Mesendoderm (in vitro differentiated cells): ENCODE measurements around the gene RNF220.

Experiments
- DNase-seq: peaks from one replicate; pipeline ENCODE4 v3.0.0; 2013
- H2AK5ac ChIP-seq: 2 replicates; pipeline ENCODE4 v1.6.1; 2013; ENCODE audit warnings: low read length, inconsistent platforms
- H2BK120ac ChIP-seq: 2 replicates; pipeline ENCODE4 v1.6.1; 2013; ENCODE audit warnings: low read depth, mild to moderate bottlenecking, low read length, moderate library complexity, mixed read lengths
- H2BK15ac ChIP-seq: replicated peaks from 2 replicates; pipeline ENCODE4 v1.6.1; 2013; ENCODE audit warnings: low read depth, mild to moderate bottlenecking, moderate library complexity
- H2BK5ac ChIP-seq: 2 replicates; pipeline ENCODE4 v1.6.1; 2013; ENCODE audit warnings: low read length, inconsistent platforms
- H3K18ac ChIP-seq: 2 replicates; pipeline ENCODE4 v1.6.1; 2013; ENCODE audit warnings: mild to moderate bottlenecking, low read length, mixed read lengths
- H3K23ac ChIP-seq: one replicate; pipeline ENCODE4 v1.6.1; 2013; ENCODE audit warnings: low read length
- H3K27ac ChIP-seq: 2 replicates; pipeline ENCODE4 v1.5.1; 2013; ENCODE audit warnings: low read depth, mild to moderate bottlenecking, inconsistent platforms, low read length, moderate library complexity
- H3K27me3 ChIP-seq: 2 replicates; pipeline ENCODE4 v1.6.1; 2013; ENCODE audit warnings: low read length, control low read depth, mild to moderate bottlenecking, inconsistent platforms; ENCODE audit not compliant: insufficient read depth, poor library complexity
- H3K36me3 ChIP-seq: 2 replicates; pipeline ENCODE4 v1.6.1; 2013; ENCODE audit warnings: low read length, inconsistent platforms; ENCODE audit not compliant: control insufficient read depth, insufficient read depth
- H3K4ac ChIP-seq: one replicate; pipeline ENCODE4 v1.6.1; 2013; ENCODE audit warnings: low read depth, mild to moderate bottlenecking, low read length, moderate library complexity
- H3K4me1 ChIP-seq: 2 replicates; pipeline ENCODE4 v1.6.1; 2013; ENCODE audit warnings: low read depth, low read length, inconsistent platforms; ENCODE audit not compliant: control insufficient read depth
- H3K4me2 ChIP-seq: 2 replicates; pipeline ENCODE4 v1.6.1; 2013; ENCODE audit warnings: low read length
- H3K4me3 ChIP-seq: 2 replicates; pipeline ENCODE4 v1.5.1; 2013; ENCODE audit warnings: mild to moderate bottlenecking, low read length
- H3K56ac ChIP-seq: one replicate; pipeline ENCODE4 v1.6.1; 2013; ENCODE audit warnings: low read length
- H3K79me1 ChIP-seq: 2 replicates; pipeline ENCODE4 v1.6.1; 2013; ENCODE audit warnings: low read length, inconsistent platforms
- H3K79me2 ChIP-seq: 2 replicates; pipeline ENCODE4 v1.6.1; 2013; ENCODE audit warnings: mild to moderate bottlenecking, low read length; ENCODE audit not compliant: control insufficient read depth, insufficient read depth
- H3K9ac ChIP-seq: 2 replicates; pipeline ENCODE4 v1.6.1; 2013; ENCODE audit warnings: low read length, inconsistent platforms
- H4K5ac ChIP-seq: one replicate; pipeline ENCODE4 v1.6.1; 2013; ENCODE audit warnings: low read length
- H4K8ac ChIP-seq: one replicate; pipeline ENCODE4 v1.6.1; 2013; ENCODE audit warnings: low read depth, mild to moderate bottlenecking, control low read depth, low read length, moderate library complexity
- WGBS: extraction: QIAGEN DNeasy Blood & Tissue Kit; methylation state at CpG from one replicate; pipeline ENCODE4 v1.1.7; 2013; ENCODE audit warnings: low lambda C conversion rate, missing lambda C conversion rate; ENCODE audit not compliant: insufficient coverage; ENCODE audit errors: extremely low coverage; 5-methylcytosine and 5-hydroxymethylcytosine counted together

The RNF220 gene

GRCh38 chr1:44425341-44426082, 20.5 kb downstream of the RNF220 start:
- H3K27me3 ChIP-seq = no peaks in the 10 kb centered on the region
- H3K4me2 ChIP-seq = no peak overlapping the region

GRCh38 chr1:44431861-44432260, 26.8 kb downstream of the RNF220 start:
- H3K23ac ChIP-seq = no peak overlapping the region
- no peaks in the 10 kb centered on the region for H3K36me3 ChIP-seq
- H3K27me3 ChIP-seq = no peaks in the 10 kb centered on the region
- H4K8ac ChIP-seq = no peak overlapping the region
- no peak overlapping the region for H4K5ac ChIP-seq
- no peaks in the 10 kb centered on the region for H3K79me1 ChIP-seq
- no peak overlapping the region for H2AK5ac ChIP-seq
- no peak overlapping the region for H2BK15ac ChIP-seq
- no peak overlapping the region for H3K4me3 ChIP-seq
- H3K4me2 ChIP-seq = no peak overlapping the region
- WGBS = no CpG with 5 or more reads among the region's 2 CpGs
- H2BK120ac ChIP-seq = no peak overlapping the region
- H3K27ac ChIP-seq = no peak overlapping the region
- no peaks in the 10 kb centered on the region for H3K79me2 ChIP-seq
- no peak overlapping the region for H3K56ac ChIP-seq
- H3K18ac ChIP-seq = no peak overlapping the region
- peaks cover 7% of the 10 kb centered on the region for H3K4me1 ChIP-seq
- DNase-seq = no peak
- H3K9ac ChIP-seq = no peak overlapping the region
- H3K4ac ChIP-seq = no peak overlapping the region
- H2BK5ac ChIP-seq = no peak overlapping the region

More at GRCh38 chr1:44425341-44426082, 20.5 kb downstream of the RNF220 start:
- Histone ChIP-seq H3K18ac (no peak overlapping the region), H3K23ac (no peak overlapping the region), H3K36me3 (no peaks in the 10 kb centered on the region), H3K4ac (no peak overlapping the region), H2AK5ac (no peak overlapping the region), H3K79me2 (no peaks in the 10 kb centered on the region), H4K5ac (no peak overlapping the region), H3K9ac (no peak overlapping the region), H2BK120ac (no peak overlapping the region), H3K79me1 (no peaks in the 10 kb centered on the region), H2BK5ac (no peak overlapping the region), H3K56ac (no peak overlapping the region), H2BK15ac (no peak overlapping the region), H4K8ac (no peak overlapping the region), H3K4me1 (peaks cover 10% of the 10 kb centered on the region), H3K27ac (no peak overlapping the region), H3K4me3 (no peak overlapping the region)
- DNase-seq = no peak
- no CpG with 5 or more reads among the region's 8 CpGs for WGBS

- H3K4me1 ChIP-seq = peaks cover 13% of the 10 kb centered on the region
- no peak overlapping the region for H3K4me2 ChIP-seq
- H3K27ac ChIP-seq = no peak overlapping the region
- no peaks in the 10 kb centered on the region for H3K79me1 ChIP-seq
- no peaks in the 10 kb centered on the region for H3K27me3 ChIP-seq
- no peak overlapping the region for H3K56ac ChIP-seq
- no peak overlapping the region for H2AK5ac ChIP-seq
- no peak overlapping the region for H4K5ac ChIP-seq
- no CpG with 5 or more reads among the region's 2 CpGs for WGBS
- no peaks in the 10 kb centered on the region for H3K36me3 ChIP-seq
- no peaks in the 10 kb centered on the region for H3K79me2 ChIP-seq
- no peak overlapping the region for H2BK15ac ChIP-seq
- no peak overlapping the region for H3K4me3 ChIP-seq
- H2BK5ac ChIP-seq = no peak overlapping the region
- no peak overlapping the region for H2BK120ac ChIP-seq
- H3K23ac ChIP-seq = no peak overlapping the region
- no peak overlapping the region for H4K8ac ChIP-seq
- H3K18ac ChIP-seq = no peak overlapping the region
- no peak overlapping the region for H3K9ac ChIP-seq
- no peak for DNase-seq
- no peak overlapping the region for H3K4ac ChIP-seq
These were observed 28.2 kb downstream of the RNF220 start for GRCh38 chr1:44433209-44433608.

- Histone ChIP-seq H2BK15ac (no peak overlapping the region), H2AK5ac (no peak overlapping the region), H4K5ac (no peak overlapping the region), H3K4me1 (peaks cover 11% of the 10 kb centered on the region), H2BK5ac (no peak overlapping the region), H3K18ac (no peak overlapping the region), H3K79me2 (no peaks in the 10 kb centered on the region), H3K27me3 (no peaks in the 10 kb centered on the region), H3K79me1 (no peaks in the 10 kb centered on the region), H4K8ac (no peak overlapping the region), H3K56ac (no peak overlapping the region), H3K27ac (no peak overlapping the region), H3K36me3 (no peaks in the 10 kb centered on the region), H3K4me2 (no peak overlapping the region), H3K4ac (no peak overlapping the region), H3K4me3 (no peak overlapping the region), H3K23ac (no peak overlapping the region), H3K9ac (no peak overlapping the region), H2BK120ac (no peak overlapping the region)
- peak; percentile 44 for DNase-seq
- WGBS = no CpG with 5 or more reads among the region's 5 CpGs
These were observed 31.5 kb downstream of the RNF220 start for GRCh38 chr1:44436401-44437106.

- H2BK15ac ChIP-seq = no peak overlapping the region
- no peak overlapping the region for H3K4me2 ChIP-seq
- no peak overlapping the region for H4K5ac ChIP-seq
- H2AK5ac ChIP-seq = no peak overlapping the region
- H3K4ac ChIP-seq = no peak overlapping the region
- H3K18ac ChIP-seq = no peak overlapping the region
- H3K4me3 ChIP-seq = no peak overlapping the region
- peak; percentile 55 for DNase-seq
- H3K79me2 ChIP-seq = no peaks in the 10 kb centered on the region
- H2BK120ac ChIP-seq = no peak overlapping the region
- H3K27me3 ChIP-seq = no peaks in the 10 kb centered on the region
- H3K56ac ChIP-seq = peak overlapping the region; percentile 18
- no peak overlapping the region for H3K9ac ChIP-seq
- no peaks in the 10 kb centered on the region for H3K79me1 ChIP-seq
- H3K23ac ChIP-seq = no peak overlapping the region
- H3K4me1 ChIP-seq = peaks cover 11% of the 10 kb centered on the region
- no peak overlapping the region for H4K8ac ChIP-seq
- no peaks in the 10 kb centered on the region for H3K36me3 ChIP-seq
- H2BK5ac ChIP-seq = no peak overlapping the region
- WGBS = no CpG with 5 or more reads among the region's 8 CpGs
- no peak overlapping the region for H3K27ac ChIP-seq
These were observed 32.2 kb downstream of the RNF220 start for GRCh38 chr1:44437107-44437716.
